PC-9 (cell line): ENCODE measurements around the gene SYF2. TPM values are rescaled to one million over a fixed set of nuclear protein-coding genes. Genes with fewer than 3 reads are reported as not detected.

ENCODE experiments used
- BruUV-seq: library from RNA; stranded (reverse); fragments of 400-500 nt; replicated peaks from 2 replicates; lab custom pipeline; 2021; lab: Mats Ljungman, UMichigan
- CTCF ChIA-PET: fragments of 300-600 bp; sonication (Branson Sonifier 250); formaldehyde crosslinking; loops from one replicate; lab custom pipeline; 2022; ENCODE audit warnings: antibody characterized with exemption; lab: Charles Lee
- POLR2A ChIA-PET: fragments of 300-600 bp; sonication (Branson Sonifier 250); formaldehyde crosslinking; loops from one replicate; lab custom pipeline; 2022; ENCODE audit warnings: antibody characterized with exemption; ENCODE audit not compliant: unreplicated experiment; lab: Charles Lee
- DNase-seq, 2 experiments: peaks; one replicate each; pipeline versions ENCODE4 v3.0.0 to v3.0.0-alpha.2; 2015 to 2022; ENCODE audit warnings: mixed read lengths in 1 of 2
- H2AFZ ChIP-seq: fragments of 200-600 bp; sonication (generic); 2 replicates; pipeline ENCODE4 v1.8.1; 2017; ENCODE audit warnings: antibody characterized with exemption
- H3F3A ChIP-seq: fragments of 200-600 bp; sonication (generic); 2 replicates; pipeline ENCODE4 v1.8.1; 2017; ENCODE audit warnings: antibody characterized with exemption, mild to moderate bottlenecking, low read depth; ENCODE audit not compliant: insufficient read depth
- H3K27ac ChIP-seq: fragments of 200-600 bp; sonication (generic); 2 replicates; pipeline ENCODE4 v1.6.1; 2016; ENCODE audit warnings: mixed run types
- H3K27me3 ChIP-seq: fragments of 200-600 bp; sonication (generic); 2 replicates; pipeline ENCODE4 v1.6.1; 2016; ENCODE audit warnings: low read depth, mixed run types; ENCODE audit not compliant: insufficient read depth
- H3K36me3 ChIP-seq: fragments of 200-600 bp; sonication (generic); 2 replicates; pipeline ENCODE4 v1.6.1; 2016; ENCODE audit warnings: low read depth, mixed run types
- H3K4me1 ChIP-seq: fragments of 200-600 bp; sonication (generic); replicated peaks from 2 replicates; pipeline ENCODE4 v1.6.1; 2016; ENCODE audit warnings: mixed run types; ENCODE audit not compliant: insufficient read depth
- H3K4me2 ChIP-seq: fragments of 200-600 bp; sonication (generic); 2 replicates; pipeline ENCODE4 v1.6.1; 2017; ENCODE audit warnings: mixed run types
- H3K4me3 ChIP-seq: fragments of 200-600 bp; sonication (generic); 2 replicates; pipeline ENCODE4 v1.6.1; 2016; ENCODE audit warnings: mixed run types
- H3K79me2 ChIP-seq: fragments of 200-600 bp; sonication (generic); 2 replicates; pipeline ENCODE4 v1.6.1; 2017; ENCODE audit warnings: low read depth, mixed run types
- H3K9me2 ChIP-seq: fragments of 200-600 bp; sonication (generic); 2 replicates; pipeline ENCODE4 v1.8.1; 2017; ENCODE audit warnings: mild to moderate bottlenecking; ENCODE audit not compliant: insufficient read depth
- H3K9me3 ChIP-seq: fragments of 200-600 bp; sonication (generic); 2 replicates; pipeline ENCODE4 v1.8.1; 2016; ENCODE audit warnings: low read depth; ENCODE audit not compliant: insufficient read depth
- H4K20me1 ChIP-seq: fragments of 200-600 bp; sonication (generic); 2 replicates; pipeline ENCODE4 v1.8.1; 2017; ENCODE audit not compliant: insufficient read depth
- CTCF ChIP-seq: fragments of 200-600 bp; sonication (generic); conservative IDR thresholded peaks from 2 replicates; pipeline ENCODE4 v1.6.1; 2017; ENCODE audit warnings: mixed run types, antibody characterized with exemption, mild to moderate bottlenecking, moderate library complexity
- EZH2 ChIP-seq: fragments of 200-600 bp; sonication (generic); IDR thresholded peaks from 2 replicates; pipeline ENCODE4 v1.8.0; 2017; ENCODE audit warnings: antibody characterized with exemption, low read depth
- intact Hi-C: fragments of 100-400 bp; cut with micrococcal nuclease; formaldehyde crosslinking; loops from one replicate; pipeline ENCODE4 v1.10.0; 2022; ENCODE audit not compliant: unreplicated experiment
- total RNA-seq: library from RNA; stranded (reverse); gene quantifications from 2 replicates; pipeline ENCODE4 v1.2.3, GENCODE V29; 2021

The SYF2 gene
- total RNA-seq, 1 experiment from 2014 or later = 48.1 TPM

- Histone ChIP-seq H3F3A (no peaks in the 10 kb centered on the region), H3K9me2 (no peaks in the 10 kb centered on the region), H3K27ac (no peak overlapping the region), H3K4me3 (no peak overlapping the region), H3K79me2 (no peaks in the 10 kb centered on the region), H3K4me1 (no peaks in the 10 kb centered on the region), H3K36me3 (no peaks in the 10 kb centered on the region), H3K9me3 (no peaks in the 10 kb centered on the region), H2AFZ (no peak overlapping the region), H3K27me3 (0 out of 2 replicates have a peak, but pooled peaks cover 3% of the 10 kb centered on the region), H3K4me2 (no peak overlapping the region), H4K20me1 (no peaks in the 10 kb centered on the region)
- POLR2A ChIA-PET = no interaction called here
- no peak for DNase-seq
- intact Hi-C loops = no loop called here
- CTCF ChIA-PET = no interaction called here
- no TSS peak for BruUV-seq
- TF ChIP-seq CTCF (no peak), EZH2 (no peak)
Observed at GRCh38 chr1:25198663-25199252, 33.5 kb downstream of the SYF2 start.

DNA sequence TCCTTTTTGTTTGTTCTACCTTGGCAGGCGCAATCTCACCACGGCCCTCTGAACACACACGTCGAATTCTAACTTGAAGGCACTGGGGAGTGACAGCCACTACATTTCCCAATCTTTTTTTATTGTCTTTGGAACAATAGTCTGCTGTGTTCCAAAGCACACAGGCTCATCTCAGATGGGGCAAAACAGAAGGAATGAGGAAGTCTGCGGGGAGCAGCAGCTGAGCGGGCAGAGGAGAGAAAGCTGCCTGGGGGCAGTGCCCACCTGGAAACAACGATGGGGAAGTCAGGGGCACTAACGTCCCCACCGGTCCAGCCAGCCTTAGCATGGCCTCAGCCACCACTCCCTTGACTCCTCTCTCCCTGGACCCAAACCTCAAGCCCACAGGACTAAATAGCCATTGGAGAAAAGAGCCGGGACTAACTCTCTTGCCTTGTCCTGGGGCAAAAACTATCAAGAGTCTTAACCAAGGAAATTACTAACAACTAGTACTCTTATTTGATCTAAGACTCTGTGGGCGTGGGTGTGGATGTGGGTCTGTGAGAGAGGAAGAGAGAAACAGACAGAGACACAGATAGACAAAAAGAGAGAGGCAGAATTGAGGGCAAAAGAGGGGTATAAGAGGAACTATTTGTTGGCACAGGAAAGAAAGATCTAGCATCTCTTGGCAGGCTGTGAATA, 34.2 kb downstream of the SYF2 start:
- no peak for DNase-seq
- BruUV-seq = no TSS peak
- H4K20me1 ChIP-seq = no peaks in the 10 kb centered on the region
- POLR2A ChIA-PET = no interaction called here
- H3K27ac ChIP-seq = no peak overlapping the region
- no peaks in the 10 kb centered on the region for H3K79me2 ChIP-seq
- CTCF ChIA-PET = no interaction called here
- H3K4me3 ChIP-seq = no peak overlapping the region
- no peak overlapping the region for H2AFZ ChIP-seq
- intact Hi-C loops = no loop called here
- peaks cover 4% of the 10 kb centered on the region; the same call in 1 of the 2 replicates for H3K27me3 ChIP-seq
- H3K9me3 ChIP-seq = no peaks in the 10 kb centered on the region
- no peaks in the 10 kb centered on the region for H3K4me1 ChIP-seq
- TF ChIP-seq EZH2 (no peak), CTCF (no peak)
- H3K4me2 ChIP-seq = no peak overlapping the region
- no peaks in the 10 kb centered on the region for H3K36me3 ChIP-seq
- H3K9me2 ChIP-seq = no peaks in the 10 kb centered on the region
- no peaks in the 10 kb centered on the region for H3F3A ChIP-seq

DNA sequence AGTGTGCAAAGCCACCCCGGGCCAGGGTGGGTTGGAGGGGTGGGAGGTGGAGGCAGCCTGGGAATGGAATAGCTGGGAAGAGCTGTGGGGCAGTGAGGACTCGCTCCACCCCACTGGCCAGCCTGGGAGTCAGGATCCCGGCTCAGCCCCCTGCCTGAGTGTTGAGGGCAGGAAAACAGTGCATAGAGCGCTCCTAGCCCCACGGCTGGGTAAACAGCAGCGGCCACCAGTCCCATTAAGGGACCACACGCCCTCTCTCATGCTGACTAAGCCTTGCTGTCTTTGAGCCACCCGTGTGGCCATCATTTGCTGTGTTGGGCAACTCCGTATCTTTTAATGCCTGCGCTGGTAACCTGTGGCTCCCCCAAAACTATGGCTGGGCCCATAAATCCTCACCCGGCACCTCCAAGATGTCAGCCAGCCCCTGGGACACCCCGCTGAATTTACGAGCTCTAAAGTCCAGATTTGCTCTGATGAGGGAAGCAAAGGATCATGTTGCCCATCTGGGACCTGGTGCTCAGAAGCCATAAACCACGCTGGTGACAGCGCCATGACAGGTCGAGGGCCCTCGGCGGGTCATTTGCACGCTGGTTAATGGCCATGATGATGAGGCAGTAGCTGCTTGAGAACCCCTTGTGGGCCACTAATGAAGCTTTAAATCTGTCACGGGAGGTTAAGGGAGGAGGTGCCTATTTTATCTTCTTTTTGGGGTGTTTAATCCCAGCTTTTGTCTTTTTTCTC, 34.9 kb downstream of the SYF2 start:
- no peaks in the 10 kb centered on the region for H3K79me2 ChIP-seq
- no peaks in the 10 kb centered on the region for H3K36me3 ChIP-seq
- POLR2A ChIA-PET = no interaction called here
- peaks cover 7% of the 10 kb centered on the region; the same call in 1 of the 2 replicates for H3K27me3 ChIP-seq
- no peaks in the 10 kb centered on the region for H3F3A ChIP-seq
- no peak overlapping the region for H2AFZ ChIP-seq
- intact Hi-C loops = no loop called here
- DNase-seq = no peak
- CTCF ChIA-PET = no interaction called here
- no peaks in the 10 kb centered on the region for H4K20me1 ChIP-seq
- no peak overlapping the region for H3K27ac ChIP-seq
- H3K4me2 ChIP-seq = no peak overlapping the region
- no peaks in the 10 kb centered on the region for H3K4me1 ChIP-seq
- no peaks in the 10 kb centered on the region for H3K9me2 ChIP-seq
- no peaks in the 10 kb centered on the region for H3K9me3 ChIP-seq
- TF ChIP-seq EZH2 (no peak), CTCF (no peak)
- BruUV-seq = no TSS peak
- no peak overlapping the region for H3K4me3 ChIP-seq
